ENCODE measurements around the gene TMPRSS6. TPM values are rescaled to one million over a fixed set of nuclear protein-coding genes. Genes with fewer than 3 reads are reported as not detected.

TMPRSS6 gene
- total RNA-seq, 1 experiment from 2014 or later = not detected

GRCh38 chr22:37079668-37080171 is 29.8 kb downstream of the TMPRSS6 start:
- intact Hi-C loops (cut with micrococcal nuclease) = loop anchor here (5.0 kb wide), 1 partner anchor 88 kb away; no protein-coding TSS in a partner anchor
- no peaks in the 10 kb centered on the region for H3K36me3 Mint-ChIP-seq (ENCODE audit: insufficient read depth, unreplicated experiment)
- ChIA-PET CTCF (interaction anchor here (0.6 to 0.9 kb wide), 4 partner anchors 8 to 783 kb away, joined by 3 read pairs; no protein-coding TSS in a partner anchor), POLR2A (interaction anchor here (0.6 kb wide), 1 partner anchor 42 kb away, joined by 3 read pairs; no protein-coding TSS in a partner anchor)
- no peak for DNase-seq (ENCODE audit: unreplicated experiment)
- no peak overlapping the region for H3K4me3 Mint-ChIP-seq (ENCODE audit: unreplicated experiment)
- BruUV-seq (replicated peaks) = no TSS peak
- H3K27me3 Mint-ChIP-seq (ENCODE audit: insufficient read depth, unreplicated experiment) = peaks cover 41% of the 10 kb centered on the region
- no peaks in the 10 kb centered on the region for H3K9me3 Mint-ChIP-seq (ENCODE audit: unreplicated experiment)
- no peaks in the 10 kb centered on the region for H3K4me1 Mint-ChIP-seq (ENCODE audit: insufficient read depth, unreplicated experiment)
- no peak for TF ChIP-seq CTCF (IDR thresholded peaks at IDR 0.05; ENCODE audit: unreplicated experiment)
- H3K27ac Mint-ChIP-seq (ENCODE audit: low read depth, unreplicated experiment) = no peak overlapping the region

- no peak for DNase-seq (ENCODE audit: unreplicated experiment)
- Mint-ChIP-seq H3K9me3 (ENCODE audit: unreplicated experiment) (no peaks in the 10 kb centered on the region), H3K27ac (ENCODE audit: low read depth, unreplicated experiment) (no peak overlapping the region), H3K36me3 (ENCODE audit: insufficient read depth, unreplicated experiment) (no peaks in the 10 kb centered on the region), H3K27me3 (ENCODE audit: insufficient read depth, unreplicated experiment) (peaks cover 41% of the 10 kb centered on the region), H3K4me1 (ENCODE audit: insufficient read depth, unreplicated experiment) (no peaks in the 10 kb centered on the region), H3K4me3 (ENCODE audit: unreplicated experiment) (no peak overlapping the region)
- CTCF ChIA-PET = interaction anchor here (0.9 kb wide), 1 partner anchor 784 kb away, joined by 3 read pairs; no protein-coding TSS in a partner anchor
- TF ChIP-seq CTCF (IDR thresholded peaks at IDR 0.05; ENCODE audit: unreplicated experiment) = no peak
- no TSS peak for BruUV-seq (replicated peaks)
- intact Hi-C loops (cut with micrococcal nuclease) = loop anchor here (5.0 kb wide), 1 partner anchor 88 kb away; no protein-coding TSS in a partner anchor
- POLR2A ChIA-PET = no interaction called here
Measured at GRCh38 chr22:37079158-37079557, 30.4 kb downstream of the TMPRSS6 start.

- Mint-ChIP-seq H3K4me3 (ENCODE audit: unreplicated experiment) (no peak overlapping the region), H3K36me3 (ENCODE audit: insufficient read depth, unreplicated experiment) (no peaks in the 10 kb centered on the region), H3K27ac (ENCODE audit: low read depth, unreplicated experiment) (no peak overlapping the region), H3K27me3 (ENCODE audit: insufficient read depth, unreplicated experiment) (peaks cover 41% of the 10 kb centered on the region), H3K4me1 (ENCODE audit: insufficient read depth, unreplicated experiment) (no peaks in the 10 kb centered on the region), H3K9me3 (ENCODE audit: unreplicated experiment) (no peaks in the 10 kb centered on the region)
- ChIA-PET POLR2A (no interaction called here), CTCF (interaction anchor here (0.6 to 1.3 kb wide), 5 partner anchors 8 to 1673 kb away, joined by 3 to 4 read pairs (median 3); no protein-coding TSS in a partner anchor)
- intact Hi-C loops (cut with micrococcal nuclease) = loop anchor here (1.0 to 5.0 kb wide), 2 partner anchors 89 to 121 kb away; no protein-coding TSS in a partner anchor
- TF ChIP-seq CTCF (IDR thresholded peaks at IDR 0.05; ENCODE audit: unreplicated experiment) = peak; percentile 98
- no TSS peak for BruUV-seq (replicated peaks)
- DNase-seq (ENCODE audit: unreplicated experiment) = peak; percentile 55
Measured at GRCh38 chr22:37077802-37078448, 31.6 kb downstream of the TMPRSS6 start.

- POLR2A ChIA-PET = no interaction called here
- no TSS peak for BruUV-seq (replicated peaks)
- Mint-ChIP-seq H3K4me1 (ENCODE audit: insufficient read depth, unreplicated experiment) (no peaks in the 10 kb centered on the region), H3K36me3 (ENCODE audit: insufficient read depth, unreplicated experiment) (no peaks in the 10 kb centered on the region), H3K9me3 (ENCODE audit: unreplicated experiment) (no peaks in the 10 kb centered on the region), H3K27me3 (ENCODE audit: insufficient read depth, unreplicated experiment) (peaks cover 41% of the 10 kb centered on the region), H3K4me3 (ENCODE audit: unreplicated experiment) (no peak overlapping the region), H3K27ac (ENCODE audit: low read depth, unreplicated experiment) (peak overlapping the region; percentile 61)
- CTCF ChIA-PET = interaction anchor here (0.6 to 1.1 kb wide), 3 partner anchors 47 to 1282 kb away, joined by 3 read pairs; no protein-coding TSS in a partner anchor
- intact Hi-C loops (cut with micrococcal nuclease) = loop anchor here (5.0 kb wide), 1 partner anchor 91 kb away; no protein-coding TSS in a partner anchor
- no peak for DNase-seq (ENCODE audit: unreplicated experiment)
- TF ChIP-seq CTCF (IDR thresholded peaks at IDR 0.05; ENCODE audit: unreplicated experiment) = no peak
Measured at GRCh38 chr22:37075822-37076433, 33.6 kb downstream of the TMPRSS6 start.

All from MCF 10A (cell line).